Neutrophil (primary cell): Measurements from ENCODE around the gene VSTM2L.

Experiments used
- H3K27ac ChIP-seq: fragments of 200-600 bp; sonication (generic); 2 replicates; pipeline ENCODE4 v1.5.1; 2016; ENCODE audit warnings: mild to moderate bottlenecking, moderate library complexity
- H3K27me3 ChIP-seq: fragments of 200-600 bp; sonication (generic); 2 replicates; pipeline ENCODE4 v1.6.0; 2016; ENCODE audit warnings: mild to moderate bottlenecking
- H3K36me3 ChIP-seq: fragments of 200-600 bp; sonication (generic); 2 replicates; pipeline ENCODE4 v1.5.1; 2017
- H3K4me1 ChIP-seq, 2 experiments: fragments of 200-600 bp in 1 of 2; sonication (generic) in 1 of 2; 1 replicate in 1 of 2; 2 replicates in 1 of 2; pipeline versions ENCODE4 v1.5.1 to v1.6.1; 2013 to 2016; ENCODE audit warnings: low read depth in 1 of 2, low read length in 1 of 2, mild to moderate bottlenecking in 1 of 2, moderate library complexity in 1 of 2; ENCODE audit not compliant: control insufficient read depth in 1 of 2, insufficient read depth in 1 of 2
- H3K4me3 ChIP-seq, 2 experiments: fragments of 200-600 bp in 1 of 2; sonication (generic) in 1 of 2; 1 replicate in 1 of 2; 2 replicates in 1 of 2; pipeline ENCODE4 v1.5.1; 2013 to 2016; ENCODE audit warnings: low read depth in 1 of 2, low read length in 1 of 2, mild to moderate bottlenecking in 1 of 2, moderate library complexity in 1 of 2
- H3K9me3 ChIP-seq: fragments of 200-600 bp; sonication (generic); 2 replicates; pipeline ENCODE4 v1.5.1; 2016
- CTCF ChIP-seq: fragments of 200-600 bp; sonication (generic); IDR thresholded peaks from 2 replicates; pipeline ENCODE4 v1.5.1; 2016; ENCODE audit warnings: antibody characterized with exemption

The VSTM2L gene

GRCh38 chr20:37863289-37863688 lies 39.6 kb upstream of the VSTM2L start:
- Histone ChIP-seq H3K4me1 (no peaks in the 10 kb centered on the region), H3K27ac (no peak overlapping the region), H3K4me3 (no peak overlapping the region), H3K27me3 (no peaks in the 10 kb centered on the region), H3K36me3 (peaks cover 76% of the 10 kb centered on the region), H3K9me3 (no peaks in the 10 kb centered on the region)
- TF ChIP-seq CTCF = no peak

DNA sequence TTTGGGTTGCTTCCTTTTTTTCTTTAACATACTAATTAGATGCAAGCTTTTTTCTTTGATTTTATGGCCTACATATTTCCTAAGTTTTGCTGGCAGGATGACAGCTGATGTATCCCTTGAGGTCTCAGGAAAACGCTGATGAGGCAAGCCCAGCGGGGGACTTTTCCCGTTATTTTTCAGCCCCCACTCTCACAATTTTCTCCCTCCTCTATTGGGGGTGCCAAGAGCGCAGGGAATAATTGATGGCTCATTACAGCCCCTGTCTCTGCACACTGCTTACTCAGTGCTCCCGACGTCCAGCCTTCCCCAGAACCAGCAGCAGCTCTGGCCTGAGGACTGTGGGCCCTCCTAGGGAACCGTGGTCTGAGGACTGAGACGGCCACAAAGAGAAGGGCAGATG lies 38.6 kb upstream of the VSTM2L start:
- peaks cover 86% of the 10 kb centered on the region for H3K36me3 ChIP-seq

GRCh38 chr20:37866051-37866450 lies 36.9 kb upstream of the VSTM2L start:
- peaks cover 85% of the 10 kb centered on the region for H3K36me3 ChIP-seq
- no peak overlapping the region for H3K4me3 ChIP-seq
- no peaks in the 10 kb centered on the region for H3K9me3 ChIP-seq
- no peaks in the 10 kb centered on the region for H3K27me3 ChIP-seq
- TF ChIP-seq CTCF = no peak
- H3K4me1 ChIP-seq = no peaks in the 10 kb centered on the region
- H3K27ac ChIP-seq = no peak overlapping the region

More for the DNA sequence above, 38.6 kb upstream of the VSTM2L start:
- no peaks in the 10 kb centered on the region for H3K27me3 ChIP-seq
- H3K9me3 ChIP-seq = no peaks in the 10 kb centered on the region
- H3K4me1 ChIP-seq = no peaks in the 10 kb centered on the region
- no peak for TF ChIP-seq CTCF
- H3K4me3 ChIP-seq = no peak overlapping the region
- no peak overlapping the region for H3K27ac ChIP-seq

GRCh38 chr20:37867289-37868195 lies 35.4 kb upstream of the VSTM2L start:
- H3K4me3 ChIP-seq = no peak overlapping the region
- no peaks in the 10 kb centered on the region for H3K27me3 ChIP-seq
- no peaks in the 10 kb centered on the region for H3K9me3 ChIP-seq
- H3K36me3 ChIP-seq = peaks cover 84% of the 10 kb centered on the region
- no peaks in the 10 kb centered on the region for H3K4me1 ChIP-seq
- TF ChIP-seq CTCF = no peak
- no peak overlapping the region for H3K27ac ChIP-seq

GRCh38 chr20:37868851-37869333 lies 34.0 kb upstream of the VSTM2L start:
- Histone ChIP-seq H3K4me1 (no peaks in the 10 kb centered on the region), H3K4me3 (no peak overlapping the region), H3K9me3 (no peaks in the 10 kb centered on the region), H3K36me3 (peaks cover 84% of the 10 kb centered on the region), H3K27ac (no peak overlapping the region), H3K27me3 (no peaks in the 10 kb centered on the region)
- TF ChIP-seq CTCF = no peak
